Esophagus muscularis mucosa (tissue), 3 donors: ENCODE data around the gene TRIP10.

Source experiments
- POLR2A ChIP-seq: fragments of 450-650 bp; IDR thresholded peaks from one replicate; pipeline ENCODE4 v1.6.1; 2017; ENCODE audit warnings: antibody characterized with exemption, moderate library complexity, mild to moderate bottlenecking, low read depth
- TF ChIP-seq, protein P1 (sequence below), 3 experiments: fragments of 200-600 bp in 2 of 3; fragments of 450-650 bp in 1 of 3; sonication (generic) in 2 of 3; IDR thresholded peaks; one replicate each; pipeline ENCODE4 v1.5.1; 2017 to 2019; ENCODE audit warnings: antibody characterized with exemption in 3 of 3, mild to moderate bottlenecking in 2 of 3, moderate library complexity in 1 of 3

DNA sequence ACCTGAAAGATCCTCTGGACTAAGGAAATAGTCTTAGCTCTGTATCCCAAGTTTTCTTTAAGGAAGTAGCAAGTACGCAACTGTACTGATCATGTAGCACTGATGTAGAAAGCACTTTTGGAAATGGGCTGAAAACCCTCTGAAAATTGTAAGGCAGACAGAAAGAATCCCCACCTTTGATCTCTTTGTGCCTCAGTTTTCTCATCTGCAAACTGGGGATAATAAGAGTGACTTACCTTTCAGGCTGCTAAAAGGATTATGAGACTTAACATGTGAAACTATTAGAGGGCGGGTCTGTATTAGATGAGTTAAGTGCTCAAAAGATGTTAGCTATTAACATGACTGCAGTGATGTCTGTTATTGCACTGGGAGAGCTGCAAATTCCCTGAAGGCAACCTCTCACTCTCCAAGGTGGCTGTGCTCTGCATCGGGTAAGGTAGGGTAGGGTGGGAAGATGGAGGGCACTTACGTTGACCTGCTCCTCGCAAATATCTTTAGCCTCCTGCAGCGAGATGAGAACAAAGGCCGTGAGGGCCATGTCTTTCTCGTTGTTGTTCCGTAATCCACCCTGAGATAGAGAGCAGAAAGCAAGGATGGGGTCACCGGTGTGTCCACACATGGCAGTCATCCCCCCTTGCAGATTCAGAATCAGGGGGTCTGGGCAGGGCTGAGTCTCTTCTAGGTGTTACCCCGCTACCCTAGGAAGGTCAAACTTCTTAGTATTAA is 49.2 kb upstream of the TRIP10 start:
- TF ChIP-seq, protein P1, sequence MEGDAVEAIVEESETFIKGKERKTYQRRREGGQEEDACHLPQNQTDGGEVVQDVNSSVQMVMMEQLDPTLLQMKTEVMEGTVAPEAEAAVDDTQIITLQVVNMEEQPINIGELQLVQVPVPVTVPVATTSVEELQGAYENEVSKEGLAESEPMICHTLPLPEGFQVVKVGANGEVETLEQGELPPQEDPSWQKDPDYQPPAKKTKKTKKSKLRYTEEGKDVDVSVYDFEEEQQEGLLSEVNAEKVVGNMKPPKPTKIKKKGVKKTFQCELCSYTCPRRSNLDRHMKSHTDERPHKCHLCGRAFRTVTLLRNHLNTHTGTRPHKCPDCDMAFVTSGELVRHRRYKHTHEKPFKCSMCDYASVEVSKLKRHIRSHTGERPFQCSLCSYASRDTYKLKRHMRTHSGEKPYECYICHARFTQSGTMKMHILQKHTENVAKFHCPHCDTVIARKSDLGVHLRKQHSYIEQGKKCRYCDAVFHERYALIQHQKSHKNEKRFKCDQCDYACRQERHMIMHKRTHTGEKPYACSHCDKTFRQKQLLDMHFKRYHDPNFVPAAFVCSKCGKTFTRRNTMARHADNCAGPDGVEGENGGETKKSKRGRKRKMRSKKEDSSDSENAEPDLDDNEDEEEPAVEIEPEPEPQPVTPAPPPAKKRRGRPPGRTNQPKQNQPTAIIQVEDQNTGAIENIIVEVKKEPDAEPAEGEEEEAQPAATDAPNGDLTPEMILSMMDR (IDR thresholded peaks at IDR 0.05), result no peak
- TF ChIP-seq POLR2A, result no peak
